Activated naive CD4-positive, alpha-beta T cell treated with anti-CD3 and anti-CD28 coated beads, Interleukin-2, amount 10 ng/mL, durations not matched to agents 7 days and 5 days (primary cell): Measurements from ENCODE around the gene PNPLA3.

Experiments
- CTCF ChIA-PET: fragments of 350-600 bp; sonication (Branson Sonifier 250); formaldehyde crosslinking; loops from one replicate; lab custom pipeline; 2021; ENCODE audit warnings: antibody characterized with exemption; lab: Charles Lee
- DNase-seq: peaks from one replicate; pipeline ENCODE4 v3.0.0-alpha.2; 2020
- H3K27ac Mint-ChIP-seq: one replicate; pipeline ENCODE4 v1.8.0; 2021; ENCODE audit warnings: mild to moderate bottlenecking, moderate library complexity, mixed read lengths
- H3K27me3 Mint-ChIP-seq: one replicate; pipeline ENCODE4 v1.8.0; 2021; ENCODE audit warnings: mild to moderate bottlenecking, mixed read lengths
- H3K36me3 Mint-ChIP-seq: one replicate; pipeline ENCODE4 v1.8.0; 2021; ENCODE audit warnings: mixed read lengths
- H3K4me1 Mint-ChIP-seq: one replicate; pipeline ENCODE4 v1.8.0; 2021; ENCODE audit warnings: mixed read lengths
- H3K4me3 Mint-ChIP-seq: one replicate; pipeline ENCODE4 v1.8.0; 2021; ENCODE audit warnings: mild to moderate bottlenecking, moderate library complexity, mixed read lengths
- H3K9me3 Mint-ChIP-seq: one replicate; pipeline ENCODE4 v1.8.0; 2021; ENCODE audit warnings: mixed read lengths

The PNPLA3 gene

DNA sequence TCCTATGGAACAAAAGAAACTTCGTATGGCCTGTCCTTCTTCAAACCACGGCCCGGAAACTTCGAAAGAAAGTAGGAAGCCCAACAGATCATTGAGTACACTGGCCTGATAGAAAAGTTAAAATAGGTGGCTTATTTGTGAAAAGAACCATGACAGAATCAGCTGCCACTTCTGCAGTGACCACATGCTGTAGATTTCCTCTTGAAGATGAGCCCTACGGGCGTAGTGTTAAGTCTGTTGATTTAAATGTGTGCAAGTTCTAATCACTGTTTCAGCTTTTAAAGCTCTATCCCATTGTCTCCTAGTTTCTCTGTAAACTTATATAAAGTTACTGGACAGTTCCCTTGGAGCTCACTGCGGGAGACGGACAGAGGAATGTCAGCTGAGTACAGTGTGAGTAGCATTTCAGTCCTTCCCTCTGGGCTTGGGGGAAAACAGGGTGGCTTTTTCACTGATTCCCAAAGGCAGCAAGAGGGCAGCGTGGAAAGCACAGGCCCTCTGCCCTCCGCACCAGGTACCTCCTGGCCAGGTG, 49.4 kb downstream of the PNPLA3 start:
- Mint-ChIP-seq H3K4me3 (no peak overlapping the region), H3K36me3 (peaks cover 50% of the 10 kb centered on the region), H3K27me3 (no peaks in the 10 kb centered on the region), H3K9me3 (no peaks in the 10 kb centered on the region), H3K27ac (no peak overlapping the region), H3K4me1 (no peaks in the 10 kb centered on the region)
- CTCF ChIA-PET = no interaction called here
- DNase-seq = no peak

DNA sequence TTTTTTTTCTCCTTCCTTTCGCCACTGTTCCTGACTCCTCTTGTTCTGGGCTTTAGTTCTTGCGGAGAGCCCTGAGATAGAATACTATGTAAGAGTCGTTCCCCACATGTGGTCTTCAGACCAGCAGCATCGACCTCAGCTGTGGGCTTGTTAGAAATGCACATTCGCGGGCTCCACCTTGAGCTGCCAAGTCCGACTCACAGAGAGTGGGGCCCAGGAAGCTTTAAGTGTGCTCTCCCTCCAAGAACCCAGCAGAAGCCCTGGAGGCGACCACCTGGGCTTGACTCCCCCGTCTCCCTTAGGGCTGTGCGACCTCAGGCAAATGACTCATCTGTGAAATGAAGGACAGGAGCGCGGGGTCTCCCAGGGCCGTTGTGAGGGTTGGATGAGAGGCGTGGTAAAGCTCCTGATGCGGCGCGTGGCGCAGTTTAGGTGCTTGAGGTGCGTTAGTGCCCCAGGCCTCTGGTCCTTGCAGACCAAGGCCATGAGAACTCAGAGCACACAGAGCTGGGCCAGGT, 50.5 kb downstream of the PNPLA3 start:
- Mint-ChIP-seq H3K9me3 (no peaks in the 10 kb centered on the region), H3K27ac (no peak overlapping the region), H3K27me3 (no peaks in the 10 kb centered on the region), H3K4me3 (no peak overlapping the region), H3K36me3 (peaks cover 44% of the 10 kb centered on the region), H3K4me1 (no peaks in the 10 kb centered on the region)
- CTCF ChIA-PET = no interaction called here
- no peak for DNase-seq

DNA sequence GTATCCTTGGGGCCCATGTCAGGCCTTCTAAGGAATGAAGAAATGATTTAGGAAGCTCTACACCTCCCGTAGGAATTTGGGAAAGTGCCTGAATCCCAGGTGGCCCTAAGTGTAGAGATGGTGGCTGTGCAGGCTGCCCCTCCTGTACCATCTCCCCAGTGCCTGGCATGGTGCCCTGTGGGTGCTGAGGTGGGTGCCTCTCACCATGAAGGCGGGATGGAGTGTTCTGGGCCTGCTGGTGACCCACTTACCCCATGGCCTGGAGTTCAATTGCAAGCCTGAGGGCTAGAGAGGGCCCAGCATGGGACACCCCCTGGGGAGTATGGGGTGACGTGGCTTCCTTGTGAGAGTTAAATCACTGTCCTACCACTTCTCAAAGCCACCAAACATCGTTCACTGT, 51.4 kb downstream of the PNPLA3 start:
- no peak overlapping the region for H3K27ac Mint-ChIP-seq
- no peaks in the 10 kb centered on the region for H3K27me3 Mint-ChIP-seq
- H3K4me3 Mint-ChIP-seq = no peak overlapping the region
- H3K4me1 Mint-ChIP-seq = no peaks in the 10 kb centered on the region
- peaks cover 45% of the 10 kb centered on the region for H3K36me3 Mint-ChIP-seq
- DNase-seq = no peak
- no peaks in the 10 kb centered on the region for H3K9me3 Mint-ChIP-seq
- CTCF ChIA-PET = no interaction called here

DNA sequence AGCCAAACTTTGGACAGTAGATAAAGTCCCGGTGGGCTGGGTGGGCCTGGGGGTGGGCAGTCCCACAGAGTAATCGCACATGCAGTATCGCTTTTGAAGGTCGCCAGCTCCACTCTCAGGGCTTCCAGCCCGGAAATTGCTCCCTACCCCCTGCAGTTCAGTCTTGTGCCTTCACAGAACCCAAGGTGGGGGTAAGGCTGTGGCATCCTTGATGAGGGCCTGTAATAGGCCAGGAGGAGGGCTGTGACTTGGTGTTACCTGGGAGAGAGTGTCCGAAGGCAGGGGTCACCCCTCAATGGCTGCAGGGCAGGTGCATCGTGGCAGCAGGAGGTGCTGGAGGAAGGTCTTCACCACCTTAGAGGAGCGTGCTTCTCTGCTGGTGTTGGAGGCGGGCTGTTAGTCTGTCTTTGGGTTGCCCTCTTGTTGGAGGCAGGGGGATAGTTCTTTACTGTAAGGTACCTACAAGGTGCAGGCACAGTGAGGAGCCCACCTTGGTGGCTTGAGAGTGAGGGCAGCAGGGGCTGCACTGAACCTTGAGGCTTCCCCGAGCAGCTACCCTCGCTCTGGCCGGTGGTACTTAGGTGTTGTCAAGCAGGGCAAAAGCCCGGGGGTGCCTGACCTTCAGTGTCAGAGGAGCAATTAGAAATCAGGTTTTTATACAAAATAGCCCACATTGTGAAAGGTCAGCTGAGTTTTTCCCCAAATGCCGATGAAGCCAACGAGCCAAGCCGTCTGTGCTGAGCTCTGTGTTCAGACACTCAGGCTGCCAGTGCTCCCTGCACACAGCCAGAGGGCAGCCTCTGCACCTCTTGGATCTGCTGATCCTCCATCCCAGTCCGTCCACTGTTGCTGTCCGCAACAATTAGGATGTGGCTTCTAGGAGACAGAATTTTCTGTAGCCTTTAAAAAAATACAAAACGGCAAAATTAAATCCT, 53.5 kb downstream of the PNPLA3 start:
- no peaks in the 10 kb centered on the region for H3K4me1 Mint-ChIP-seq
- no peak overlapping the region for H3K4me3 Mint-ChIP-seq
- no peak overlapping the region for H3K27ac Mint-ChIP-seq
- no peaks in the 10 kb centered on the region for H3K27me3 Mint-ChIP-seq
- H3K36me3 Mint-ChIP-seq = peaks cover 54% of the 10 kb centered on the region
- DNase-seq = no peak
- CTCF ChIA-PET = no interaction called here
- no peaks in the 10 kb centered on the region for H3K9me3 Mint-ChIP-seq

DNA sequence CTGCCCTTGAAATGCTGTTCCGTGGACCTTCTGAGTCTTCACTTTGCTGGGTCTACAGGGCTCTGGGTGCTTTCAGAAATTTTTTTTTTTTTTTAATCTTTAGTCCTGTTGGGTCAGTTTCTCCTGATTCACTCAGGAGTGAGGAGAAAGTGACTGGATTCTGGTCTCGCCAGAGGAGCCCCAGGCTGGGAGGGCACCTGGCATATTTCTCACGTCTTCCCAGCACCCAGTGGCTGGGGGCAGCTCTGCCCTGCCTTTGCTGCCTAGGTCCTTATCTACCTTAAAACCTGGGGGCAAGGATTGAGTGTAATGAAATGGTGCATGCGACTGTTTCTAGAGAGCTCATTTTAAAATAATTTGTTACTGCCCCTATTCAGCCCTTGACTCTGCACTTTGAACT, 55.0 kb downstream of the PNPLA3 start:
- Mint-ChIP-seq H3K27me3 (no peaks in the 10 kb centered on the region), H3K4me3 (no peak overlapping the region), H3K9me3 (no peaks in the 10 kb centered on the region), H3K27ac (no peak overlapping the region), H3K4me1 (no peaks in the 10 kb centered on the region), H3K36me3 (peaks cover 51% of the 10 kb centered on the region)
- DNase-seq = no peak
- CTCF ChIA-PET = no interaction called here

DNA sequence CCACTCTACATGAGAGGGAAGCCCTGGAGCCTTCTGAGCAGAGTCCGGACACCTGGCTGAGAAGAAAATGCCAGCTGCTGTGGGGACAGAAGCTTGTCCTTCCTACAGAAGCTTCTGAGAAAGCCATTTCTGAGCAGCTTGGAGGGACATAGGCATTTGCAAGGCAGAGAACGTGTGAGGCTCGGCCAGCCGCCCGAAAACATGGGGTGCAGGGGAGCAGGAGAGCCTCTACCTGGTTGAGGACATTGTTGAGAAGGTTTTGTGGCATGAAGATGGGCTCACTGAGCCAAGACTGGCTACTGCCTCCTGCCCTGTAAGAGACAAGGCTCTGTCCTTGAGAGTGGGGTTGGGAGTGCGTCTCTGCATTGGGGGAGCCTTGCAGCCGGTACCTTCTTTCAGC, 57.0 kb downstream of the PNPLA3 start:
- Mint-ChIP-seq H3K9me3 (no peaks in the 10 kb centered on the region), H3K4me3 (no peak overlapping the region), H3K27me3 (no peaks in the 10 kb centered on the region), H3K4me1 (no peaks in the 10 kb centered on the region), H3K27ac (no peak overlapping the region), H3K36me3 (peaks cover 54% of the 10 kb centered on the region)
- no peak for DNase-seq
- CTCF ChIA-PET = no interaction called here

DNA sequence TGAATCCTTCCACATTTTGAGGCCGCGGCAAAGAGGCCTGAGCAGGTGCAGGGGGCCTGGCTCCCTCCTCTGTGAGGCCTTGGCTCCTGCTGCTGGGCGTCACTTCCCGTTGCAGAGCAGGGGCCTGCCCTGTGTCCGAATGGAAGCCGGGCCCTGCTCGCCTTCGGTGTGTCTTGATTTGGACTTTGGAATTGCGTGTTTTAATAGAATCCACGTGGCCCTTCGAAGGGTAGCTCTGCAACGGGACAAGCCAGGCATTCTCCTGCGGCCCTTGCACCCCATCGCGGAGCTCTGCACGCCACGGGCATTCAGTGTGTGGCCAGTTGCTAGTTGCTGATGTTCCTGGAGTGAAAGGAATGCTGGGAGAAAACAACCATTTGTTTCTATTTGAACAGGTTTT, 57.4 kb downstream of the PNPLA3 start:
- Mint-ChIP-seq H3K27ac (no peak overlapping the region), H3K4me1 (no peaks in the 10 kb centered on the region), H3K9me3 (no peaks in the 10 kb centered on the region), H3K27me3 (no peaks in the 10 kb centered on the region), H3K4me3 (no peak overlapping the region), H3K36me3 (peaks cover 51% of the 10 kb centered on the region)
- DNase-seq = no peak
- CTCF ChIA-PET = no interaction called here

DNA sequence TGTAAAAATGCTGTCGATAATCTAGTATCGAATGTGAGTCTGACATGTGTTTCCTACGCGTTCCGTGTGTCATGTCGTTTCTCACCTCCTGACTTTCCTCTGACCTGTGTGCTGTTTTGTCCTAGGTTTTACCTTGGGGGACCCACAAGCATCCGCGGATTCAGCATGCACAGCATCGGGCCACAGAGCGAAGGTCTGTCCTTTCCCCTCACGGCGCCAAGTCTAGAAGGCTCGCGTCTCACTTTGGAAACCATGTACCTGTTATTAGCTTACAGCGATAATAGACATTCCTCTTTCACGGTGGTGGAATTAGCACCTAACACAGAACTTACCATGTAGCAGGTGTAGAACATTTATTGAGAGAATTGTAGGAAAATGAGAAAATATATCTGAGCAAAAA, 60.2 kb downstream of the PNPLA3 start:
- Mint-ChIP-seq H3K4me3 (no peak overlapping the region), H3K27me3 (no peaks in the 10 kb centered on the region), H3K4me1 (no peaks in the 10 kb centered on the region), H3K36me3 (peaks cover 55% of the 10 kb centered on the region), H3K27ac (no peak overlapping the region), H3K9me3 (no peaks in the 10 kb centered on the region)
- CTCF ChIA-PET = interaction anchor here (1.6 kb wide), 1 partner anchor 9 kb away, joined by 8 read pairs; no protein-coding TSS in a partner anchor
- no peak for DNase-seq

DNA sequence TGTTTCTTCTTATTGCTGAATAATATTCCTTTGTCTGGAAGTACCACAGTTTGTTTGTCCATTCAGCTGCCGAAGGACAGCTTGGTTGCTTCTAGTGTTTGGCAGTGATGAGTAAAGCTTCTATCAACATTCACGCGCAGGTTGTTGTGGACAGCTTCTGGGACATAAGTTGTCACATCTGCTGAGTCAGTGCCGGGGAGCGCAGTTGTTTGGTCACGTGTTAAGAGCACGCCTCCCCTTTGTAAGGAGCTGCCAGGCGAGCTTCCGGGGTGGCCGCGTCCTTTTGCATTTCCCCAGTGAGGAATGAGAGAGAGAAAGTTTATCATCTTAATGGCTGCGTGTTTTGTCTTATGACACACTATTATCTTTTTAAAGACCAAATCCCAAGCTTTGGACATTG, 61.9 kb downstream of the PNPLA3 start:
- Mint-ChIP-seq H3K27ac (no peak overlapping the region), H3K4me1 (no peaks in the 10 kb centered on the region), H3K9me3 (no peaks in the 10 kb centered on the region), H3K4me3 (no peak overlapping the region), H3K36me3 (peaks cover 45% of the 10 kb centered on the region), H3K27me3 (no peaks in the 10 kb centered on the region)
- no peak for DNase-seq
- CTCF ChIA-PET = no interaction called here

DNA sequence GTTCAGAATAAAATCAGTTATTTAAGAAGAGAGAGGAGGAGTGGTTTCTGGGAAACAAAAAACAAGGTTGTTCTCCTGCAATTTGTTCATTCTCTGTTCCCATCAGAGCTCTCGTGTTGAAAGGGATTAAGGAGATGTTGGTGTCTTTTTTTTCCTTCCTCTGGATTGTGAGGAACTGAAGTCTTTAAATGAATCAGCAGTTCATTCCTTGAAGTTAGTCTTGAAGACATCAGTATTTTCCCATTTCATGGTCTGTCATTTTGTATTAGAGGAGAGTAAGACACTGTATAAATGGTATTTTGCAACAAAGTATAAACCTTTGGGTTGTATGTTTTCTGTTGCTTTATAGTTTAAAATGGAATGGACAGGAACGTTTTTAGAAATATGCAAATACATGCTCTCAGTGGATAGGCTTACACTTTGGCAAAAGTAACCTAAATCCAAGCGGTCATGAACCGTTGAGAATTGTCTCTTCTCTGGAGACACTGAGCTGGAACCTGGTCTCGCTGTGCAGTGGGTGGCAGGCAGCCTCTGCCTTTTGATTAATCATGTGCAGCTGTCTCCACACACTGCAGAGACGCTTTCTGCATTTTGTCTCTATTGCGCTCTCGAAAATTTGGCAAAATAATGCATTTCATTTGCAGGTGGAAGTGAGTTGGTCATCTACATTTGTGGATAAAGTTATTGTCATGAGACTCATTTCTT, 64.7 kb downstream of the PNPLA3 start:
- no peaks in the 10 kb centered on the region for H3K9me3 Mint-ChIP-seq
- no peak overlapping the region for H3K27ac Mint-ChIP-seq
- no peaks in the 10 kb centered on the region for H3K27me3 Mint-ChIP-seq
- CTCF ChIA-PET = interaction anchor here (1.6 kb wide), 1 partner anchor 98 kb away, joined by 8 read pairs; no protein-coding TSS in a partner anchor
- no peak overlapping the region for H3K4me3 Mint-ChIP-seq
- H3K36me3 Mint-ChIP-seq = peaks cover 57% of the 10 kb centered on the region
- DNase-seq = no peak
- peaks cover 3% of the 10 kb centered on the region for H3K4me1 Mint-ChIP-seq

DNA sequence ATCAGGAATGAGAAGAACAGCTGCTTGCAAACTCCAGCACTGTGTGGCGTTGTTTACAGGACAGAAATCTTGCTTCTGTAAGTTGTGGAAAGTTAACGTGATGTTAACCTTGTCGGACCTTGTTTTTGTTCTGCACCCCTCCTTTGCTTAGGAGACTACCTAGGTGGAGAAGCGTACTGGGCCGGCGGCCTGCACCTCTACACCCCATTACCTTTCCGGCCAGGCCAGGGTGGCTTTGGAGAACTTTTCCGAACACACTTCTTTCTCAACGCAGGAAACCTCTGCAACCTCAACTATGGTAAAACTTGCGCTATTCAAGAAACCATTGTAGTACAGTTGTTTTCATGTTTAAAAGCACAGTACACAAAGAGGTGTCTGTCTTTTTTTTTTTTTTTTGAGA, 65.4 kb downstream of the PNPLA3 start:
- DNase-seq = no peak
- no peaks in the 10 kb centered on the region for H3K27me3 Mint-ChIP-seq
- no peak overlapping the region for H3K4me3 Mint-ChIP-seq
- CTCF ChIA-PET = no interaction called here
- peaks cover 56% of the 10 kb centered on the region for H3K36me3 Mint-ChIP-seq
- H3K4me1 Mint-ChIP-seq = peaks cover 6% of the 10 kb centered on the region
- H3K9me3 Mint-ChIP-seq = no peaks in the 10 kb centered on the region
- no peak overlapping the region for H3K27ac Mint-ChIP-seq

DNA sequence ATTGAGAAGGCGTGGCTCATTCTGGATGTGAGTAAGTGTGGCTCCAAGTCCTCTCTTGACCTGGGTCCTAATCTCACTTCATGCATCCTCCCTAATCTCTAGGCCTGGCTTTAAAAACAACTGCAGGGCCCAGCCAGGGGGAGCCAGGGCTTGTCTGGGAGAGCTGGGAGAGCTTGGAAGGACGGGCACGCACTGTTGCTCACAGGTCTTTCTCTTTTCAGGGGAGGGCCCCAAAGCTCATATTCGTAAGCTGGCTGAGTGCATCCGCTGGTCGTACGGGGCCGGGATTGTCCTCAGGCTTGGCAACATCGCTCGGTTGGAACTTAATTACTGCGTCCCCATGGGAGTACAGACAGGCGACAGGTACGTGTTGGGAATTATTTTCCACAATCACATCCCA, 66.4 kb downstream of the PNPLA3 start:
- H3K9me3 Mint-ChIP-seq = no peaks in the 10 kb centered on the region
- no peak for DNase-seq
- peaks cover 58% of the 10 kb centered on the region for H3K36me3 Mint-ChIP-seq
- no peak overlapping the region for H3K4me3 Mint-ChIP-seq
- no peak overlapping the region for H3K27ac Mint-ChIP-seq
- CTCF ChIA-PET = interaction anchor here (0.6 to 1.3 kb wide), 2 partner anchors 96 to 431 kb away, joined by 3 to 5 read pairs; no protein-coding TSS in a partner anchor
- H3K27me3 Mint-ChIP-seq = no peaks in the 10 kb centered on the region
- peaks cover 13% of the 10 kb centered on the region for H3K4me1 Mint-ChIP-seq

DNA sequence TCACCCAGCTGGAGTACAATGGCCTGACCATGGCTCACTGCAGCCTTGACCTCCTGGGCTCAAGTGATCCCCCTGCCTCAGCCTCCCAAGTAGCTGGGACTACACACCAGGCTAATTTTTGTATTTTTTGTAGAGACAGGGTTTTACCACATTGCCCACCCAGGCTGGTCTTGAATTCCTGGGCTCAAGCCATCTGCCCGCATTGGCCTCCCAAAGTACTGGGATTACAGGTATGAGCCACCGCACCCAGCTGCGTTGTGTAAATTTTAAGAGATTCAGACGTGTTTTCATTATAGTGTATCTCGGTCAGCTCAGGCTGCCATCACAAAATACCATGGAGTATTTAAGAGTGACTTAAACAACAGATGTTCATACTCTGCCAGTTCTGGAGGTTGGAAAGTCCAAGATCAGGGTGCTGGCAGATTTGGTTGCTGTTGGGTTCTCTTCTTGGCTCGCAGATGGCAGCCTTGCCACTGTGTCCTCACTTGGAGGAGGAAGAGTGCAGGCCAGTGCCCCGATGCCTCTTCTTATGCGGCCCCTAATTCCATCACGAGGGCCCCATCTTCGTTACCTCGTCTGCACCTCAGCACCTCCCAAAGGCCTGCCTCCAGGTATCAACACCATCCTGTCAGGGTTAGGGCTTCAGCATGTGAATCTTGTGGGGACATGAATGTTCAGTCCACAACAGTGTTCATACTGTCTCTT, 67.9 kb downstream of the PNPLA3 start:
- Mint-ChIP-seq H3K4me3 (no peak overlapping the region), H3K4me1 (peaks cover 26% of the 10 kb centered on the region), H3K27ac (no peak overlapping the region), H3K27me3 (no peaks in the 10 kb centered on the region), H3K36me3 (peaks cover 57% of the 10 kb centered on the region), H3K9me3 (no peaks in the 10 kb centered on the region)
- DNase-seq = no peak
- CTCF ChIA-PET = interaction anchor here (3.5 to 5.2 kb wide), 2 partner anchors 93 to 634 kb away, joined by 39 to 168 read pairs; no protein-coding TSS in a partner anchor
